22Rv1 (cell line): ENCODE measurements around the gene METAP1D.

Experiments used
- H3K27ac ChIP-seq: fragments of 450-650 bp; 2 replicates; pipeline ENCODE4 v1.5.1; 2017
- CTCF ChIP-seq: fragments of 450-650 bp; IDR thresholded peaks from 2 replicates; pipeline ENCODE4 v1.5.1; 2017; ENCODE audit warnings: mild to moderate bottlenecking
- ZFX ChIP-seq: fragments of 450-650 bp; IDR thresholded peaks from 2 replicates; pipeline ENCODE4 v1.6.1; 2017; ENCODE audit warnings: antibody characterized with exemption, borderline replicate concordance

The METAP1D gene

GRCh38 chr2:172128484-172128883, 128.7 kb downstream of the METAP1D start:
- H3K27ac ChIP-seq = no peak overlapping the region
- TF ChIP-seq CTCF = no peak

- TF ChIP-seq ZFX (no peak), CTCF (no peak)
- no peak overlapping the region for H3K27ac ChIP-seq
These were observed 129.7 kb downstream of the METAP1D start for GRCh38 chr2:172129404-172129803.
